ENCODE data around the gene NCKAP5.

The NCKAP5 gene

GRCh38 chr2:133452583-133452982 is 115.7 kb downstream of the NCKAP5 start:
- no peak for DNase-seq

DNA sequence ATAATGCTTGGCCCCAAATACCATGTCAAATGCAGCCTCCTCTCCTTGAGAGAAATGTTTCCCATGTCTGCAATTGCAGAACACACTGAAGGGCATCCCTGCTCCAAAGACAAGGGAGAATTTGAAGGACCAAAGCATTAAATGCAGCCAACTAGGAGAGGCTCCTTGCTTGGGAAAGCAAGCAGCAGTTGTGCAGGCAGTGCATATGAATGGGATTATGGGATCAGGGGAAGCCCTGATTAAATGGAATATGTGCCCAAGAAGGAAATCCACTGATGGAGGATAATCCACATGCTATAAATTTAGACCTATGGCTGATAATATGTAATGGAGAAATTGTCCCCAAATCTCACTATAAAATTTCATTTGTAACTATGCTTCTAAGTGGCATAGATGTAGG is 116.1 kb downstream of the NCKAP5 start:
- no peak for DNase-seq

DNA sequence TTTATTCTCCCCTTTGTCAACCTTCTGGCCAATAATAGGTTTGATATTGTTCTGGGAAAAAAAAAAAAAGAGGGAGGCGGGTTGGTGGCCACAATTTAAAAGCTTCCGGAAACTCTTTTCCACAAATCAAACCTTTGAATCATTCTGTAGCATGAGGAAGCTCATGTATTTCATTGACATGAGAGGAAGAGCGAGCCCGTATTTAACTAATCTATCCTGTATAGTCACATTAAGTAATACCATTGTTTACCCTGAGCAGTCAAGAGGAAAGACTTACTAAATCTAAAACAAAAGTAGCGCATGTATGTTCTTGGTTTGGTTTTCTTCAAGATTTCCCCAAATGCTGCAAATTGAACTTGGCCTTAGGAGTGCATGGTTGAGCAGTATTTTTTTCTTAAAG is 120.1 kb downstream of the NCKAP5 start:
- no peak for DNase-seq

- DNase-seq: no peak
These were observed 121.0 kb downstream of the NCKAP5 start for GRCh38 chr2:133447303-133447702.

DNA sequence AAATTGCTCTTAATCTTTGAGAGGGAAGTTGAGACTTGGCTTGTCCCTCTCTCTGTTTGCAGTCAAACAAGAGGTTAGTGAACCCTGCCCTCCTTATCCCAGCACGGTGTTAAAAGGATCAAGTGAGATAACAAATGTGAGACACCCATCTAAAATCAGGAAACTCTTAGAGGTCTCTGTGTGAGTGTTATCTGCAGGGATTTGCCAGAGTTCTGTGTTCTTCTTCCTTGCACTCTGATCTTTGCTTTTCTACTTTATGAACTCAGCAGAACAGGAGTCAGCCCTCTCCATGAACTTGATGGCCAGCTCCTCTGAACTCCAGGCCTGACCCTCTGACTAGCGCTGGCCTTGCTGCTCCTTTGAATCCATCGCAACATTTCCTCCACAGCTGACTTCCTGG is 123.8 kb downstream of the NCKAP5 start:
- DNase-seq: no peak

GRCh38 chr2:133442393-133442792 is 125.9 kb downstream of the NCKAP5 start:
- DNase-seq: no peak

GRCh38 chr2:133439565-133439920 is 128.7 kb downstream of the NCKAP5 start:
- DNase-seq: no peak

DNA sequence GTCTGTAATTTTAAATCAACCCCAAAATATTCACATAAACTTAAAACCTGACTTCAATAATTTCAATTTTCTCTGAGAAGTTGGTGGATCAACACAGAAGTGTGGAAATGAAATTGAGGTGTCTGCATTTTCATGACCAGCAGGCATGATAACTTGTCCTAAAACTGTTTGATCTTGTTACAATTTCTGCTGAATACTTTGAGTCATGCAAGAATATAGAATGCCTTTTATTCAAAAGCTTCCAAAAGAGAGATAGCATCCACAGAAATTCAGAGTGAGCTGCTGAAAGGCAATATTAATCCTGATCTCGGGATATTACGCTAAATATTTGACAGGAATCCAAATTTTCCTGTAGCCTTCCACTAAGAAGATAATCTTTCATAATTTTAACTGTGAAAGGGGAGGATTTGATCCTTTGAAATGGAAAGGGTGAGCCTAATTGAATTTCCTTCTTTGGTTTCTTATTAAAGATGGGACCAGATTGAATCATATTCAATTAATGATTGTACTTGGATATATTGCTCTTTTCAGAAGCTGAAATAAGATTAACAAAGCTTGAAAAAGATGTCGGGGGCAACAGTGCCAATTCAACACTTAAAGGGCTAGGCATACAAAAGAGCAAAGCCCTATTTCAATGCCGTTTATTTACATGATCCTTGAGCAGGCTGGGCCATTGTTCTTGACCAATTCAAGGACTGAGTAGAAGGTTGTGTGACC is 129.3 kb downstream of the NCKAP5 start:
- DNase-seq: no peak

GRCh38 chr2:133438026-133438425 is 130.2 kb downstream of the NCKAP5 start:
- DNase-seq: no peak

- no peak for DNase-seq
These were observed 130.8 kb downstream of the NCKAP5 start for GRCh38 chr2:133437492-133437891.

GRCh38 chr2:133434959-133435668 is 133.1 kb downstream of the NCKAP5 start:
- DNase-seq: peak; percentile 31

DNA sequence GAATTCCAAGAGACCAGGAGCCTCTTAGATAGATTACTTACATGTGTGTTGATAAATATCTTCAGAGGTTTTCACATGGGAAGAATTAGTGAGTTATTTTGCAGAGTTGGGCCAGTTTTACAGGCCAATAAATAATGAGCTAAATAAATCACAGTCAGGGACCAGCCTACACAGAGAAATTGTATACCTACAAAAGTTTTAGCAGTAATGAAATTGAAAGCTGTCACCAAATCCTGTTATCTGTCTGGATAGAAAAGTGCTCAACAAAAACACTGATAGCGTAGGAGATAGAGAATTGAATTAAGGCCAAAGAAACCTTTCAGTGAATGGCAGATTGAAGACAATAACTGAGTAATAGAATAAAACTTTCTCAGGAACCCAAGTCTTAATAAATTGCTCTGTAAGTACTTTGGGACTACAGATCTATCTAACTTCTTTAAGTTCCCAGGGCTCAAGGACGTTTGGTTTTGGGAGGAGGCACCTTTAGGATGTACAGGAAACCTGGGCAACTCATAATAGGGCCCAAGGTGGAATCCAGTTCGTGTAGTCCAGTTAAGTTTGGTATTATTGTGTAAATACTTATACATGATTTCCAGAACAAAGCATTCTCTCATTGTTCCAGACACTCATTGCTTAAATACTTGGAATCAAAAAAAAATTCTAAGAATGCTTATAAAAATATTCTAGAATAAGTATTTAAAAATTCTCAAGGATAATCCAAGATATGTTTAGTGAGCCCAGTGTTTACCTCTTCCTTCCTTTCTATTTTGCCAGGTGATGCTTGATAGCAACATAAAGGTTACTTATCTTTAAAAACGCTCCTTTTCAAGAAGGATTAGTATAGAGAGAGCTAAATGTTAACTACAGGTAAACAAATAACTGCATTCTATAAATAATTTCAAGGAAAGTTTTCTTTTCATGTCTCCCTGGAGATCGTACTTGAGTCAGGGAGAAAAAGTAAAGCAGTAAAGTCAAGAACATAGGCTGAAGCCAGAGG is 134.5 kb downstream of the NCKAP5 start:
- no peak for DNase-seq

DNA sequence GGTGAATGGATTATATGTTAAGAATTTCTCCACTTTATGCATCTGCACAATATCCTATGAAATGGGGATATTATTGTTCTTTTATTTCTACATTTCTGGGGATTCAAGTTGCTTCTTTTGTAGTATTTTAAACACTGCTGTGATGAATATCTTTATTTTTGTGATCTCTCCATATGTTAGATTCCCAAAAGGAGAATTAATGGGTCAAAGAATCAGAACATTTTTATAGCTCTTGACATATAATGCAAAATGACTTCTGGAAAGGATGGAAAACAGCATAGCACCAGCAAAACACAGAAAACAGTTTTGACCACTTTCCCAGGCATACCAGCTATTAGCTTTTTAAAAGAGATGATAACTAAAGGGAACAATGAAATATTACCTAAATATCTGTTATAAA is 135.5 kb downstream of the NCKAP5 start:
- no peak for DNase-seq

DNA sequence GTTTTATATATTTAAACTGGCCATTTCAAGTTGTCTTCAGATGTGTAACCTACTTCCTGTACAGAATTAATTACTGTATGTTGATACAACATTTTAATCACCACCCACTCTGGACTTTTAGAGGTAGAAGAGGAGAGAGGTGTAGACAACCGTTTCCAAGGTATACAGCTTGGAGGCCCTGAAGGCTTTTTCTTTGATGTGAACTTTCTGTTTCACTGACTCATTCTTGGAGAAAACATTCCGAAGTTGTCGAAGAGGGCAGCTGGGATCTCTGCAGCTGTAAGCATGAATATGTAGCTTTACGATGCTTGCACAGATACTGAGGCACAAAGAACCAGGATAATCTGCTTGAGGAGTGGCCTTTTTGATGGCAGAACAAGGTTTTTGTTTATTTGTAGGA is 137.0 kb downstream of the NCKAP5 start:
- no peak for DNase-seq

GRCh38 chr2:133426791-133427190 is 141.5 kb downstream of the NCKAP5 start:
- DNase-seq: no peak

DNA sequence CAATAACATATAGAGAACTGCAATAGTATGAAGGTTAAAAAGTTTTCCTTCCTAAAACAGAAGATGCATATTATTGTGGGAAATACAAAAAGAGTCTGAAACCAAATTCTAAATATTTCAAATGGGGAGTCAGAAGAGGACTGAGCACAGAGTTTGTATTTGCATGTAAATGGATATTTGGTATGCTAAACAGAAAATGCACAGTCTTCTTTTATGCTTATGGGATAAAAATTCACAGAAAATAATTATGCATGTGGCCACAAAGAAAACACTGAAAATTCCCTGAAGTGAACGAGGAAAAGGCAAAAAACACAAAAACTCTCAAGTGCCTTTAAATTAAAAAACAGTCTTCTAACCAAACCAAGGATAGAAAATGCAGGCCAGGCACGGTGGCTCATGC is 142.7 kb downstream of the NCKAP5 start:
- no peak for DNase-seq

- DNase-seq: no peak
These were observed 143.4 kb downstream of the NCKAP5 start for GRCh38 chr2:133424876-133425275.

DNA sequence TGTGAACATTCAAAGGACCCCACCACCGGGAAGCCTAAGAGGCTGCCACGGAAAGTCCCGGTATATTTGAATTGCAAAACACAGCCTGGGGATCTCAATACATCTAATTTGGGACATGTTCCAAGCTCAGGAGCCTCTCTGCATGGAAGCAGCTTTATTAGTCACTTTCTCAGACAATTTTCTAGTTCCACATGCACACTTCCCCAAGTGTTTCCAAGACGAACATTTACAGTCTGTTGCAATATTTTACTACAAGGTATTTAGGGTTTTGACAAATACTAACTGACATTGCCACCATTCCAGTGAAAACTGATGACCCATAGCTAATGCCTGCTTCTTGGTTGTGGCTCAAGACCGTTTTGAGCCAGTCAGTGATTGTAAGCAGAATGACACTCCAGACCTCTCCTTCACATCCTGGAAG is 145.3 kb downstream of the NCKAP5 start:
- no peak for DNase-seq

DNA sequence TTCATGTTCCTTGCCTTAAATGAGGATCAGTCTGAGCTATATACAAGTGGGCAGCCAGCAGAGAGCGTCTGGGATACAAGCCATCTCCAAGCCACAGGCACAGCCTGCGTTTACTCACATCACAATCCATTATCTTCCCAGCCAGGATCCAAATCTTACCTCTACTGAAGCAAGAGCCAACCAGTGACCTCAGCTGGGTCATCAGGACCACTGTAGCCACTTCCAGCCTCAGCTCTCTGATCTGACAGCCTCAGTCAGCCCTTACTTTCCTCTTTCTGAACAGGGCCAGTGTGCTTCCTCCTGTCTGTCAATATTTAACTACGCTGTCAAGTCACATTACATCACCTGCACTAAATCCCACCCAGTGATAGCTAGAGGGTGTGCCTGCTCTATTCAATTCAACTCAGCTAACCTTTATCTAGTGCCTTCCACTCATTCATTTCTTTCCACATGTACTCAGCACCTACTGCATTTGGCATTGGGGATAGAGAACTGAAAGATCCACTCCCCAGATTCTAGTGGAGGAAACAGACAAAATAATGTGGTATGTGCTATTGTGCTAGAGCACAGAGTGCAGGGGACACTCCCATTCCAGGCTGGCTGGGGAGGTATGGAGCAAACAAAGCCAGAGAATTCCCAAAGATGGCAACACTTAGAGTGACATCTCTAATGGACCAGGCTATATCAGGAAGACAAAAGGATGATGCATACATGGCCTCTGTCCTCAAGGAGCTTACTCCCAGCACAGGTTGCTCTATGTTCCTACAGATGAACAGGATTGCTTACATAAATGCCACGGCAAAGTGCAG is 146.5 kb downstream of the NCKAP5 start:
- no peak for DNase-seq

- DNase-seq: no peak
These were observed 147.5 kb downstream of the NCKAP5 start for GRCh38 chr2:133420788-133421187.

- no peak for DNase-seq
These were observed 149.6 kb downstream of the NCKAP5 start for GRCh38 chr2:133418671-133419070.

DNA sequence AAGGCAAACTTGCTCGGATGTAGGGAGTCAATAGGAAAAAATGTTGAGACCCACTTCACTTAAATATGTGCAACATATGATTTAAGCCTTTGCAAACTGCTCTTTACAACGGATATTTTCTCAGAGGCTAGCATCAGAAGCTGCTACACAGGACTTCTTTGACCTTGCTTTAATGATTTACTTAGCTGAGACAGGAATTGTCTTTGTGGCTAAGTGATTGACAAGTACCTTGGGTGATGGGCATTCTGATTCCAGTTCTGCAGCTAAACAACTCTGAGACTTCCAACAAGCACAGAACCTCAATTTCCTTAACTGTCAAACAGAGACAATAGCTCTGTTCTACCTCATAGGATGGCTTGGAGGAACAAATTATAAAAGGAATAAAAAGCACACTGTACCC is 150.2 kb downstream of the NCKAP5 start:
- DNase-seq: no peak

GRCh38 chr2:133417415-133417814 is 150.8 kb downstream of the NCKAP5 start:
- DNase-seq: no peak
